Measurements from ENCODE around the gene CALB2. TPM values are rescaled to one million over a fixed set of nuclear protein-coding genes. Genes with fewer than 3 reads are reported as not detected.

CALB2 gene
- total and polyA plus RNA-seq, 2 donors (not counting 1 experiment from before 2014, with no cell fraction given): not detected

- Mint-ChIP-seq H3K9me3 (ENCODE audit: insufficient read depth) (no peaks in the 10 kb centered on the region), H3K4me1 (no peaks in the 10 kb centered on the region), H3K27ac (no peak overlapping the region), H3K4me3 (no peak overlapping the region), H3K27me3 (peaks cover 27% of the 10 kb centered on the region)
- Histone ChIP-seq H3K4me2 (replicated peaks; ENCODE audit: low read depth, low read length, poor library complexity, severe bottlenecking) (no peak overlapping the region), H3K4me3 (ENCODE audit: control extremely low read depth in 1 of 5, extremely low read depth in 1 of 5, insufficient read depth in 1 of 5, low read depth in 2 of 5, low read length in 4 of 5) (no peak overlapping the region), H3K27me3 (replicated peaks in 1 of 4; ENCODE audit: control extremely low read depth in 1 of 4, control insufficient read depth in 3 of 4, insufficient read depth in 4 of 4, low read length in 3 of 4) (peaks cover 0 to 6% (median 4%) of the 10 kb centered on the region in 4 experiments), H4K20me1 (ENCODE audit: control insufficient read depth, insufficient read depth, low read length, poor library complexity, severe bottlenecking) (no peaks in the 10 kb centered on the region), H3K9ac (ENCODE audit: low read length) (no peak overlapping the region), H3K79me2 (ENCODE audit: control insufficient read depth, insufficient read depth, low read length) (no peaks in the 10 kb centered on the region), H3K4me1 (ENCODE audit: control insufficient read depth in 2 of 2, insufficient read depth in 2 of 2, low read length in 2 of 2) (no peaks in the 10 kb centered on the region), H3K27ac (ENCODE audit: low read length in 2 of 2) (no peak overlapping the region), H2AFZ (ENCODE audit: insufficient read depth, low read depth, low read length, poor library complexity, severe bottlenecking) (no peak overlapping the region), H3K36me3 (replicated peaks in 1 of 2; ENCODE audit: control extremely low read depth in 1 of 2, control insufficient read depth in 1 of 2, extremely low read depth in 1 of 2, insufficient read depth in 2 of 2, low read length in 1 of 2) (no peaks in the 10 kb centered on the region), H3K9me3 (ENCODE audit: control extremely low read depth in 1 of 3, control insufficient read depth in 2 of 3, insufficient read depth in 1 of 3, low read length in 2 of 3) (no peaks in the 10 kb centered on the region)
- ATAC-seq (ENCODE audit: low read depth): no peak
- POLR2A ChIA-PET: no interaction called here
- DNase-seq: no peak
- CTCF ChIA-PET: interaction anchor here (1.0 to 1.4 kb wide), 2 partner anchors 8 to 10 kb away, joined by 3 to 5 read pairs; no protein-coding TSS in a partner anchor
- TF ChIP-seq CTCF (IDR thresholded peaks at IDR 0.05) (no peak), EZH2 (IDR thresholded peaks at IDR 0.05; ENCODE audit: borderline replicate concordance, insufficient read depth, low read depth, low read length, poor library complexity, severe bottlenecking) (no peak)
- WGBS (ENCODE audit: insufficient coverage): 91% methylated on average over 3 of the region's 4 CpGs
- intact Hi-C loops (cut with micrococcal nuclease): no loop called here
These were observed 38.5 kb upstream of the CALB2 start for GRCh38 chr16:71319999-71320398.

- ChIA-PET CTCF (no interaction called here), POLR2A (no interaction called here)
These were observed 30.8 kb upstream of the CALB2 start for GRCh38 chr16:71327720-71328119.

More at GRCh38 chr16:71327720-71328119, 30.8 kb upstream of the CALB2 start:
- Histone ChIP-seq H2AFZ (ENCODE audit: insufficient read depth, low read depth, low read length, poor library complexity, severe bottlenecking) (no peak overlapping the region), H3K9ac (ENCODE audit: low read length) (no peak overlapping the region), H3K4me1 (ENCODE audit: control insufficient read depth in 2 of 2, insufficient read depth in 2 of 2, low read length in 2 of 2) (no peaks in the 10 kb centered on the region), H3K36me3 (replicated peaks in 1 of 2; ENCODE audit: control extremely low read depth in 1 of 2, control insufficient read depth in 1 of 2, extremely low read depth in 1 of 2, insufficient read depth in 2 of 2, low read length in 1 of 2) (no peaks in the 10 kb centered on the region), H3K27ac (ENCODE audit: low read length in 2 of 2) (no peak overlapping the region), H3K9me3 (ENCODE audit: control extremely low read depth in 1 of 3, control insufficient read depth in 2 of 3, insufficient read depth in 1 of 3, low read length in 2 of 3) (no peaks in the 10 kb centered on the region), H3K4me2 (replicated peaks; ENCODE audit: low read depth, low read length, poor library complexity, severe bottlenecking) (no peak overlapping the region), H3K4me3 (ENCODE audit: control extremely low read depth in 1 of 5, extremely low read depth in 1 of 5, insufficient read depth in 1 of 5, low read depth in 2 of 5, low read length in 4 of 5) (no peak overlapping the region), H3K79me2 (ENCODE audit: control insufficient read depth, insufficient read depth, low read length) (no peaks in the 10 kb centered on the region), H3K27me3 (replicated peaks in 1 of 4; ENCODE audit: control extremely low read depth in 1 of 4, control insufficient read depth in 3 of 4, insufficient read depth in 4 of 4, low read length in 3 of 4) (peaks cover 0 to 8% (median 2%) of the 10 kb centered on the region in 4 experiments), H4K20me1 (ENCODE audit: control insufficient read depth, insufficient read depth, low read length, poor library complexity, severe bottlenecking) (no peaks in the 10 kb centered on the region)
- Mint-ChIP-seq H3K4me1 (no peaks in the 10 kb centered on the region), H3K9me3 (ENCODE audit: insufficient read depth) (peaks cover 2% of the 10 kb centered on the region), H3K27ac (no peak overlapping the region), H3K27me3 (peaks cover 8% of the 10 kb centered on the region), H3K4me3 (no peak overlapping the region)
- intact Hi-C loops (cut with micrococcal nuclease): no loop called here
- ATAC-seq (ENCODE audit: low read depth): no peak
- no peak for DNase-seq
- no peak for TF ChIP-seq CTCF (IDR thresholded peaks at IDR 0.05)
- no peak for TF ChIP-seq EZH2 (IDR thresholded peaks at IDR 0.05; ENCODE audit: borderline replicate concordance, insufficient read depth, low read depth, low read length, poor library complexity, severe bottlenecking)
